Vagina (tissue), 2 donors: ENCODE results near the gene DNAJA3. TPM values are rescaled to one million over a fixed set of nuclear protein-coding genes. Genes with fewer than 3 reads are reported as not detected.

Source experiments
- DNase-seq, 2 donors: peaks; one replicate each; pipeline ENCODE4 v3.0.0-alpha.2; 2017; ENCODE audit errors: extremely low spot score in 2 of 2
- H3K27ac ChIP-seq: fragments of 200-600 bp; sonication (generic); one replicate; pipeline ENCODE4 v1.5.1; 2019
- H3K27me3 ChIP-seq: fragments of 200-600 bp; sonication (generic); one replicate; pipeline ENCODE4 v1.5.1; 2019
- H3K36me3 ChIP-seq, 2 donors: fragments of 200-600 bp; sonication (generic); one replicate each; pipeline ENCODE4 v1.5.1; 2017 to 2019
- H3K4me1 ChIP-seq: fragments of 200-600 bp; sonication (generic); one replicate; pipeline ENCODE4 v1.5.1; 2019
- H3K4me3 ChIP-seq, 2 donors: fragments of 200-600 bp; sonication (generic); 1 replicate in 1 of 2; 2 replicates in 1 of 2; pipeline ENCODE4 v1.5.1; 2016 to 2019
- H3K9me3 ChIP-seq: fragments of 200-600 bp; sonication (generic); one replicate; pipeline ENCODE4 v1.5.1; 2019
- POLR2A ChIP-seq, 2 donors: fragments of 450-650 bp; IDR thresholded peaks; one replicate each; pipeline ENCODE4 v1.6.1; 2017; ENCODE audit warnings: antibody characterized with exemption in 2 of 2, mild to moderate bottlenecking in 2 of 2, moderate library complexity in 2 of 2
- POLR2AphosphoS5 ChIP-seq, 2 donors: sonication (generic); formaldehyde crosslinking; IDR thresholded peaks; one replicate each; pipeline ENCODE4 v1.9.0; 2017; ENCODE audit warnings: antibody characterized with exemption in 2 of 2, mild to moderate bottlenecking in 2 of 2, low read depth in 1 of 2; ENCODE audit not compliant: insufficient read depth in 1 of 2
- intact Hi-C: fragments of 100-400 bp; cut with DNase I; formaldehyde crosslinking; loops from one replicate; pipeline ENCODE4 v1.15.1; 2023
- total RNA-seq: library from RNA; depleted of rRNA; stranded (reverse); fragments of >200 nt; gene quantifications from one replicate; pipeline ENCODE4 v1.2.3, GENCODE V29; 2016
- TF ChIP-seq, protein P1 (sequence below), 3 experiments: fragments of 450-650 bp in 2 of 3; fragments of 200-600 bp in 1 of 3; sonication (generic) in 1 of 3; IDR thresholded peaks; one replicate each; pipeline ENCODE4 v1.5.1; 2017 to 2019; ENCODE audit warnings: antibody characterized with exemption in 3 of 3, mild to moderate bottlenecking in 2 of 3, moderate library complexity in 2 of 3

The DNAJA3 gene
- total RNA-seq, 1 donor from 2014 or later = 33.6 TPM

DNA sequence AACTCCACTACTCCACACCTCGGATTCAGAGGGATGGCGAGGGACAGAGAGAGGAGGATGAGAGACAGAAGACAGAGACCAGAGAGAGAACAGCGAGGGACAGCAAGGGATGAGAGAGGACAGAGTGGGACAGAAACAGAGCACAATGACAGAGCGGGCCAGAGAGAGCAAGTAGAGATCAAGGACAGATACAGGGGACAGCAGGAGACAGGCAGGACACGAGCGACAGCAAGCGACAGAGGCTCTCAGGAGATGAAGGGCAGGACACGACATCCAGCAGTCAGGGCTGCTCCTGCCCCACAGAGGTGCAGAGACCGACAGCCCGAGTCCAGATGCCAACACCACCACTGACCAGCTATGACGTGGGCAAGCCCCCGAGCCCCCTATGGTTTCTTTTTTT, 24.2 kb upstream of the DNAJA3 start:
- Histone ChIP-seq H3K9me3 (no peaks in the 10 kb centered on the region), H3K27ac (no peak overlapping the region), H3K4me3 (no peak overlapping the region), H3K4me1 (peaks cover 6% of the 10 kb centered on the region), H3K27me3 (no peaks in the 10 kb centered on the region), H3K36me3 (peaks cover 0 to 14% of the 10 kb centered on the region in 2 donors)
- no peak for TF ChIP-seq POLR2A (IDR thresholded peaks at IDR 0.05)
- intact Hi-C loops = loop anchor here (5.0 kb wide), 1 partner anchor 114 kb away; no protein-coding TSS in a partner anchor
- DNase-seq = no peak

DNA sequence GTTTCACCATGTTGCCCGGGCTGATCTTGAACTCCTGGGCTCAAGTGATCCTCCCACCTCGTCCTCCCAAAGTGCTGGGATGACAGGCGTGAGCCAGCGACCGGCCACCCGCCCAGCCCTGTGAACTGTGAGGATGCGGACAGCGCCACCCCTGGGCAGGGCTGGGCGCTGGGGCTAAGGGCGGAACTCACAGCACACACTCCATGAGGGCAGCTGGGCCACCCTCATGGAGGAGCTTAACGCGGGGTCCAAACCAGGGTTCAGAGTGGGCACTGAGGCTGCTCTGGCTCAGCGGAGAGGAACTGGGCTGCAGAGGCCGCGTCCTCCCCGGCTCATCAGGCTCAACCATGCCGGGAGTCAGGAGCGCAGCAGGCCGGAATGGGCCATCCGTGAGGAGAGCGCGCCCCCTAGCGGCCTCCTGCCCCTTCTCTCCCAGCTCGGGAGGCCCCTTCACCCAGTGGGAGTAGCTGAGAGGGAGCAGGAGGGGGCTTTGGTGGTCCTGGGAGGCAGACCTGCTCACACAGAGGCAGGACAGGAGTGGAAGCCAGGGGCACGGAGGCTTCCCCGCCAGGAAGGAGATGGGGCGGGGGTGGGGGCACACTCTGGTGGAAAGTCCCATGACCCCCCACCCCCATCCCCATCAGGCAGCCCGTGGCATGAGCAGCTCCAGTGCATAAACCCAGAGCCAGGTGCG, 23.1 kb upstream of the DNAJA3 start:
- TF ChIP-seq POLR2AphosphoS5 (IDR thresholded peaks at IDR 0.05; ENCODE audit: insufficient read depth in 1 of 2, low read depth in 1 of 2) (peak; percentile 17 to 44), POLR2A (IDR thresholded peaks at IDR 0.05) (no peak)
- TF ChIP-seq, protein P1, sequence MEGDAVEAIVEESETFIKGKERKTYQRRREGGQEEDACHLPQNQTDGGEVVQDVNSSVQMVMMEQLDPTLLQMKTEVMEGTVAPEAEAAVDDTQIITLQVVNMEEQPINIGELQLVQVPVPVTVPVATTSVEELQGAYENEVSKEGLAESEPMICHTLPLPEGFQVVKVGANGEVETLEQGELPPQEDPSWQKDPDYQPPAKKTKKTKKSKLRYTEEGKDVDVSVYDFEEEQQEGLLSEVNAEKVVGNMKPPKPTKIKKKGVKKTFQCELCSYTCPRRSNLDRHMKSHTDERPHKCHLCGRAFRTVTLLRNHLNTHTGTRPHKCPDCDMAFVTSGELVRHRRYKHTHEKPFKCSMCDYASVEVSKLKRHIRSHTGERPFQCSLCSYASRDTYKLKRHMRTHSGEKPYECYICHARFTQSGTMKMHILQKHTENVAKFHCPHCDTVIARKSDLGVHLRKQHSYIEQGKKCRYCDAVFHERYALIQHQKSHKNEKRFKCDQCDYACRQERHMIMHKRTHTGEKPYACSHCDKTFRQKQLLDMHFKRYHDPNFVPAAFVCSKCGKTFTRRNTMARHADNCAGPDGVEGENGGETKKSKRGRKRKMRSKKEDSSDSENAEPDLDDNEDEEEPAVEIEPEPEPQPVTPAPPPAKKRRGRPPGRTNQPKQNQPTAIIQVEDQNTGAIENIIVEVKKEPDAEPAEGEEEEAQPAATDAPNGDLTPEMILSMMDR (IDR thresholded peaks at IDR 0.05) = peak; percentile 91 to 98 (median 95)
- H3K9me3 ChIP-seq = no peaks in the 10 kb centered on the region
- H3K36me3 ChIP-seq = peaks cover 0 to 25% of the 10 kb centered on the region in 2 donors
- no peak for DNase-seq
- H3K4me3 ChIP-seq = peak overlapping the region in 1 of 2 donors; percentile 15
- intact Hi-C loops = loop anchor here (5.0 kb wide), 1 partner anchor 115 kb away; no protein-coding TSS in a partner anchor
- H3K27ac ChIP-seq = peak overlapping the region; percentile 29
- H3K27me3 ChIP-seq = no peaks in the 10 kb centered on the region
- peaks cover 6% of the 10 kb centered on the region for H3K4me1 ChIP-seq

DNA sequence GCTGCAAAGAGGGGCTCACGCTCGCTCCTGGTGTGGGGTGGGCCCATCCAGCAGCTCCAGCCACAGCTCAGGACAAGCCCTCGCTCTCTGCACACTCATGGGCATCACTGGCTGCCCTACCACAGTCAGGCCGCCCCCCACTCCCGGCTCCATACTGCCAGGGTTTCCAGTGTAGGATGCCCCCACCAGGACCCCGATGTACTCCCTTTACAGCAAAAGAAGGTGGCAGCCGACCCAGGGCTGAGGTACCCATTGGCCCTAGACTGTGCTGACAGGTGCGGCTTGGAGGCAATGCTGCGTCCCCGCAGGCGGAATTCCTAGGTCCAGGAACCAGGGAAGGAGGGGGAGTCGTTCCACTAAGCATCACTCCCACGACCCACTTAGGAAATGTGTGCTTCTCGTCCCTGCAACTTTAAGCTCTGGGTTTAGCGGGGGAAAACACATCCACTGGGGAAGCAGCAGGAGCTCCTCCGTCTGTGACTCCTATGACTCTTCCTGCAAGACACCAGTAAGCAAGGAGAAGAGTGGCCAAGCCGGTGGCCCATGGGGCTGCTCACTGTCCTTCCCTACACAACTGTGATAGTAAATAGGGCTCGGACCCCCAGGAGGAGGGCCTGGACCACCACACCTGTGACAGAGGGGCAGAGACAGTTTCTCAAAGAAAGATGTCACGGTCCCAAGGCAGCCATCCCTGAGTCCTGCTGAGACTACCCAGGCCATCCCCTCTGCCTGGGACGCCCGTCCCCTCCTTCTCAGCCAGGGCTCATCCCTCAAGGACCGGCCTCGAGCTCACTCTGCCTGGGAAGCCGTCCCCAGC, 22.3 kb upstream of the DNAJA3 start:
- no peak for DNase-seq
- Histone ChIP-seq H3K4me3 (no peak overlapping the region), H3K27ac (no peak overlapping the region), H3K36me3 (peaks cover 0 to 30% of the 10 kb centered on the region in 2 donors), H3K4me1 (peaks cover 6% of the 10 kb centered on the region), H3K9me3 (no peaks in the 10 kb centered on the region), H3K27me3 (no peaks in the 10 kb centered on the region)
- TF ChIP-seq, protein P1 (IDR thresholded peaks at IDR 0.05) = no peak
- TF ChIP-seq POLR2A (IDR thresholded peaks at IDR 0.05) (no peak), POLR2AphosphoS5 (IDR thresholded peaks at IDR 0.05; ENCODE audit: insufficient read depth in 1 of 2, low read depth in 1 of 2) (no peak)
- intact Hi-C loops = loop anchor here (5.0 kb wide), 1 partner anchor 116 kb away; no protein-coding TSS in a partner anchor

DNA sequence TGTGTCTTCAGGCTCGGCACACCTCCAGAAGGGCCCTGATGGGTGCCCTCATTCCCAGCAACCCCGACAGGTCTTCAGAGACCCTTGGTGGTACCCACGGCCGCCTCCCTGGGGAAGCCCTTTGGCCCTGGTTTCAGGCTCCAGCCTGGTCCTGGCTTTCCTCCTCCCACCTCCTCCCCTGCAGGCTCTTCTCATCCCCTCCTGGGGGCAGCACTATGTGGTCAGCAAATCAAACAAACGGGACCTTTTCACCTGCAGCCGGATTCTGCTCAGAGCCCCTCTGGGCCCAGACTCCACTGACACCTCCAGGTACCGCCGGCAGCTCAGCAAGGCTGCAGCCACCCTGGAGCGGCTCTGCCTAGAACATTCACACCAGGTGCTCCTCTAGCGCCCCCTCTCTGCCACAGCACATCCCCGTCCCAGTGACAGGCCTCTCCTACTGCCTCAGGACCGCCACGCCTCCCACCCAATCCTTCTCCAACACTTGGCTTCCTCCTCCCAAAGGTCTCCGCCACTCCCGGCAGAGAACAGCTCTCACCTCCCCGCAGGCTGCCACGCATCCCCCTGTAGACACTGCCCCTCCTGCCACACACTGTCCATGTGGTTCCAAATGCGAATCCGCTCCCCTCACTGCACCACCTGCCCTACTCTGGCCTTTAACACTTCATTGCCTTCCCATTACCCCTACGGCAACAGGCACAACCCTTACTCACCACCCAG, 21.3 kb upstream of the DNAJA3 start:
- Histone ChIP-seq H3K4me3 (no peak overlapping the region), H3K36me3 (peaks cover 0 to 30% of the 10 kb centered on the region in 2 donors), H3K27me3 (no peaks in the 10 kb centered on the region), H3K9me3 (no peaks in the 10 kb centered on the region), H3K27ac (no peak overlapping the region), H3K4me1 (peaks cover 6% of the 10 kb centered on the region)
- intact Hi-C loops = loop anchor here (2.0 to 5.0 kb wide), 2 partner anchors 46 to 117 kb away; no protein-coding TSS in a partner anchor
- DNase-seq = no peak
- no peak for TF ChIP-seq POLR2A (IDR thresholded peaks at IDR 0.05)
- TF ChIP-seq, protein P1 (IDR thresholded peaks at IDR 0.05) = peak in 2 of 3 experiments; percentile 18 to 35
